Calu3 (cell line): ENCODE measurements around the gene ZCCHC18. TPM values are rescaled to one million over a fixed set of nuclear protein-coding genes. Genes with fewer than 3 reads are reported as not detected.

Experiments used
- BruUV-seq: library from RNA; stranded (reverse); fragments of 400-500 nt; replicated peaks from 2 replicates; lab custom pipeline; 2021; lab: Mats Ljungman, UMichigan
- CTCF ChIA-PET: fragments of 300-600 bp; sonication (Branson Sonifier 250); formaldehyde crosslinking; loops from one replicate; lab custom pipeline; 2022; ENCODE audit warnings: antibody characterized with exemption; lab: Charles Lee
- DNase-seq: peaks from one replicate; pipeline ENCODE4 v3.0.0; 2022
- H3K27ac Mint-ChIP-seq: one replicate; pipeline ENCODE4 v1.8.0; 2022; ENCODE audit warnings: mixed read lengths; ENCODE audit not compliant: unreplicated experiment
- H3K27me3 Mint-ChIP-seq: one replicate; pipeline ENCODE4 v1.8.0; 2022; ENCODE audit warnings: mixed read lengths; ENCODE audit not compliant: unreplicated experiment
- H3K36me3 Mint-ChIP-seq: one replicate; pipeline ENCODE4 v1.8.0; 2022; ENCODE audit warnings: mild to moderate bottlenecking, moderate library complexity, mixed read lengths; ENCODE audit not compliant: insufficient read depth, unreplicated experiment
- H3K4me1 Mint-ChIP-seq: one replicate; pipeline ENCODE4 v1.8.0; 2022; ENCODE audit warnings: mild to moderate bottlenecking, low read depth, mixed read lengths; ENCODE audit not compliant: unreplicated experiment
- H3K4me3 Mint-ChIP-seq: one replicate; pipeline ENCODE4 v1.8.0; 2022; ENCODE audit warnings: mild to moderate bottlenecking, low read depth, moderate library complexity, mixed read lengths; ENCODE audit not compliant: unreplicated experiment
- H3K9me3 Mint-ChIP-seq: one replicate; pipeline ENCODE4 v1.8.0; 2022; ENCODE audit warnings: low read depth, mixed read lengths; ENCODE audit not compliant: unreplicated experiment
- CTCF ChIP-seq: fragments of 200-600 bp; IDR thresholded peaks from one replicate; pipeline ENCODE4 v1.8.0; 2022; ENCODE audit warnings: antibody characterized with exemption; ENCODE audit not compliant: unreplicated experiment
- intact Hi-C: fragments of 100-400 bp; cut with micrococcal nuclease; formaldehyde crosslinking; loops from one replicate; pipeline ENCODE4 v1.10.0; 2022; ENCODE audit not compliant: unreplicated experiment
- total RNA-seq: library from RNA; stranded (reverse); gene quantifications from 2 replicates; pipeline ENCODE4 v1.2.3, GENCODE V29; 2022

The ZCCHC18 gene
- total RNA-seq, 1 experiment from 2014 or later = 0.52 TPM

DNA sequence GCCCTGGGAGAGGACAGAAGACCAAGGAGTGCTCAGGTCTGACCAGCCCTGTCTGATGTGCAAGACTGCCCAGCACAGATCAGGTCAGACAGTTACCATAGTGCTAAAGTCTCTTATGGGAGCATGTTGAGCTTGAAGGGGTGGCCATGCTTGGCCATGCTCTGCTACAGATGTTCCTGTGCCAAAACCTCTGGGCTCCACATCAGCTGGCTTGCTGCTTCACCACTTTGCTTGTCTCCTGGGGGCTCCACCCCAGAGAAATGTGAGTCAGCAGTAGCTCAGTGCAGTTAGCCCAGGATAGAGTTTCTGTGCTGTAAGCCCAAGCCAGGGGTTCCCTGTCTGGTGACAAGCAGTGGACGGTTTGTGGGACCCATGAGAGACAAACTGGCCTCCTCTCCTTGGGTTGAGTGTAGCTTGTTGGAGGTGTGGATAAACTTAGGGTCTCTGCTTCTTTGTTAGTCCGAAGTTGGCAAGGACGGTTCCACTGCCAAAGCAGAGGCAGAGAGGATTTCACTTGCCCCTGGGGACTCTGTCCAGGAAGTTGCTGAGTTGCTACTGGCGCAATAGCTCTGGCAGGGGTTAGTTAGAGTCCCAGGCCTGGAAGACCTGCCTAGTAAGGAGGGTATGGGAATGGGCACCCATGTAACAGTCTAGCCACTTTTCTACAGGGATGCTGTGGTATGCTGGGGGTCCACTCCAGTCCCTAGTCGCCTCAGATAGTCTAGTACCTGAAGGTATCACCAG, 27.6 kb upstream of the ZCCHC18 start:
- intact Hi-C loops = no loop called here
- H3K4me3 Mint-ChIP-seq = no peak overlapping the region
- peaks cover 13% of the 10 kb centered on the region for H3K27me3 Mint-ChIP-seq
- no peaks in the 10 kb centered on the region for H3K9me3 Mint-ChIP-seq
- no peaks in the 10 kb centered on the region for H3K36me3 Mint-ChIP-seq
- H3K27ac Mint-ChIP-seq = no peak overlapping the region
- no peak for DNase-seq
- CTCF ChIA-PET = interaction anchor here (0.6 kb wide), 1 partner anchor 1317 kb away, joined by 4 read pairs; no protein-coding TSS in a partner anchor
- no peaks in the 10 kb centered on the region for H3K4me1 Mint-ChIP-seq
- no peak for TF ChIP-seq CTCF
- BruUV-seq = no TSS peak

DNA sequence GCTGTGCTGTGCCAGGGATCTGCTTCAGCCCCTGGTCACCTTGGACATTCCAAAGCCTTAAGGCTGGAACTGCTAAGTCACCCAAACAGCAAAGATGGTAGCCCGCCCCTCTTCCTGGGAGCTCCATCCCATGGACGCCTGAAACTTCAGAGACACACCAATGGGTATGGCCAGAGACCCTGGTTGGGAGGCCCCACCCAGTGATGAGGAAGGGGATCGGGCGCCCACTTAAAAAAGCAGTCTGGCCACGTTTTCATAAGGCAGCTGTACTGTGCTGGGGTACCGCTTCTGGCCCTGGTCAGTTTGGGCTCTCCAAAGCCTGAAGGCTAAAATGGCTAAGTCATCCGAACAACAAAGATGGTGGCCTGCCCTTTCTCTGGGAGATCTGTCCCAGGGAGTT, 26.8 kb upstream of the ZCCHC18 start:
- no peak for TF ChIP-seq CTCF
- no peak overlapping the region for H3K27ac Mint-ChIP-seq
- no peaks in the 10 kb centered on the region for H3K9me3 Mint-ChIP-seq
- BruUV-seq = no TSS peak
- CTCF ChIA-PET = no interaction called here
- H3K27me3 Mint-ChIP-seq = peaks cover 13% of the 10 kb centered on the region
- no peak overlapping the region for H3K4me3 Mint-ChIP-seq
- DNase-seq = no peak
- intact Hi-C loops = no loop called here
- H3K36me3 Mint-ChIP-seq = no peaks in the 10 kb centered on the region
- no peaks in the 10 kb centered on the region for H3K4me1 Mint-ChIP-seq

- H3K4me1 Mint-ChIP-seq = no peaks in the 10 kb centered on the region
- BruUV-seq = no TSS peak
- H3K9me3 Mint-ChIP-seq = no peaks in the 10 kb centered on the region
- no peak overlapping the region for H3K27ac Mint-ChIP-seq
- H3K4me3 Mint-ChIP-seq = no peak overlapping the region
- TF ChIP-seq CTCF = no peak
- peaks cover 13% of the 10 kb centered on the region for H3K27me3 Mint-ChIP-seq
- no peaks in the 10 kb centered on the region for H3K36me3 Mint-ChIP-seq
- CTCF ChIA-PET = no interaction called here
- DNase-seq = no peak
- intact Hi-C loops = no loop called here
These were observed 26.4 kb upstream of the ZCCHC18 start for GRCh38 chrX:104085919-104086318.

DNA sequence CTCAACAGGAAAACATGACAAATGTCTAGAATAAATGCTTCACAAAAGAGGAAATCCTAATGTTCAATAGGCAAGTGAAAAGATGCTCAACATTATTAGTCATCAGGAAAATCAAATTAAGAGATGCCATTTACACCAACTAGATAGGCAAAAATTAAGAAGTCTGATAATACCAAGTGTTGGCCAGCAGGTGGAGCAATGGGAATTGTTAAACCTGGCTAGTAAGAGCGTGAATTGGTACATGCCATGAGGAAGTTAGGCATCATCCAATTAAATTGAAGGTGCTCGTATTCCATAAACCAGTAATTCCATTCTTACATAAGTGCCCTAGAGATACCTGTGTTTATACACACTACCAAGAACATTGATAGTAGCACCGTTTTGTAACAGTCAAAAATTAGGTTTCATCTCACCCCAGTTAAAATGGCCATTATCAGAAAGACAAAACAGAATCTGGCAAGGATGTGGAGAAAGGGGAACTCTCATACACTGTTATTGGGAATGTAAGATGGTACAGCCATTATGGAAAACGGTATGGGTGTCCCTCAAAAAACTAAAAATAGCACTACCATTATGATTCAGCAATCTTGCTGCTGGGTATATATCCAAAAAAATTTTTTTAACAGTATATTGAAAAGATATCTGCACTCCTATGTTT, 14.0 kb upstream of the ZCCHC18 start:
- CTCF ChIA-PET = no interaction called here
- no peak overlapping the region for H3K4me3 Mint-ChIP-seq

More for the DNA sequence above, 14.0 kb upstream of the ZCCHC18 start:
- intact Hi-C loops = loop anchor here (1.0 to 2.0 kb wide), 2 partner anchors 15 to 38 kb away; partner anchors contain the start of gene ZCCHC18
- H3K36me3 Mint-ChIP-seq = no peaks in the 10 kb centered on the region
- TF ChIP-seq CTCF = peak; percentile 43
- no TSS peak for BruUV-seq
- DNase-seq = peak; percentile 52
- no peaks in the 10 kb centered on the region for H3K4me1 Mint-ChIP-seq
- H3K9me3 Mint-ChIP-seq = no peaks in the 10 kb centered on the region
- peaks cover 64% of the 10 kb centered on the region for H3K27me3 Mint-ChIP-seq
- H3K27ac Mint-ChIP-seq = no peak overlapping the region
